SH-SY5Y (cell line): ENCODE results near the gene NAV2.

Experiments used
- GATA2 ChIP-seq: IDR thresholded peaks from 2 replicates; pipeline ENCODE4 v1.6.1; 2011; ENCODE audit warnings: mild to moderate bottlenecking, low read depth, low read length
- GATA3 ChIP-seq: IDR thresholded peaks from 2 replicates; pipeline ENCODE4 v1.6.1; 2011; ENCODE audit warnings: low read depth, mild to moderate bottlenecking, low read length, moderate library complexity

DNA sequence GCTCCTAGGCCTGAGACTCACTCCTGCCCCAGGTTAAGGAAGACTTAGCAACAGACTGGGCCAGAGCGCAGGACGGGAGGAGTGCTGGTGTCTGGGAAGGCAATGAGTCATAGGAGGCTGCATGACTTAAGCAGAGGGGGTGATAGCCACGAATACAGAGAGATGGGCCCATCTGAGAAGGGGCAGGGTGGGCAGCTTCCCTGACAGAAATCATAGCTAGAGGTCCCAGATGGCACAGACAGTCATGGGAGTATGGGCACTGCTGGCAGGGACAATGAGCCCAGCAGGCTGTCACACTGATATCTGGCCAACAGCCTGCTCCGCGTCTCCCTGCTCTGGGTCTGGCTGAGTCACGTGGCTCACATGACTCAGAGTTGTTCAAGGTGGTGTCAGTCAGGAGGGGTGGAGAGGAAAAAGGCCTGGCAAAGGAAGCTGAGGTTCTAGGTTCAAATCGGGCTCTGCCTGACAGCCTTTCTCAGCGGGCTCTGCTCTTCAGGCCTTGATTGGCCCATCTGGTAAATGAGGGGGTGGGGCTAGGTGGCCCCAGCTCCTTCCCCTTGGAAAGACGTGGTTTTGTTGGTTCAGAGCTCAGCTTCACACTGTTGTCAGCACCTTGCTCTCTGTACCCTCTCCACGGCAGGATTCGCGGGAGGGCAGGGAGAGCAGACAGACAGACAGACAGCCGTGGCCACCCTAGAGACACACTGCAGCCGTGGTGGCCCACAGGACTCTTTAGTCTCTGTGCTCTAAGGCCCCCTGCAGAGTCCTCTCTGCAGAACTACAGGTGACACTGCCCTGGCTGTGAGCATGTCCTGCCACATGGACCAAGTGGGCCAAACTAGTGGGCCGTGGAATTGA lies 399.9 kb downstream of the NAV2 start:
- TF ChIP-seq GATA3: no peak
- TF ChIP-seq GATA2: no peak
